HEK293 (cell line): Measurements from ENCODE around the gene GH1.

ENCODE experiments used
- KLF8 ChIP-seq: fragments of 450-650 bp; formaldehyde crosslinking; IDR thresholded peaks from 2 replicates; pipeline ENCODE4 v1.5.1; 2016; ENCODE audit warnings: missing biosample characterization, missing genetic modification characterization
- ZNF76 ChIP-seq: fragments of 450-650 bp; formaldehyde crosslinking; IDR thresholded peaks from 2 replicates; pipeline ENCODE4; 2016; ENCODE audit warnings: low read depth, missing biosample characterization, missing genetic modification characterization, borderline replicate concordance

GRCh38 chr17:63954402-63955063, 35.9 kb upstream of the GH1 start:
- TF ChIP-seq ZNF76 (tag by site-specific recombination) (no peak), KLF8 (no peak)
